NCI-H187 (cell line): ENCODE results near the gene POM121.
"Not testable (repeated sequence)": the region's sequence is repeated elsewhere in the genome, so short reads cannot be mapped to it uniquely, and the experiment has no call there.

Experiments used
- DNase-seq, 2 experiments: peaks; one replicate each; lab custom pipeline; 2025; lab: John Stamatoyannopoulos, UW

POM121 gene

GRCh38 chr7:72997887-72998468 lies 73.1 kb downstream of the POM121 start:
- not testable (repeated sequence) for DNase-seq
